Vagina (tissue), 2 donors: ENCODE data around the gene VAMP2.

ENCODE experiments used
- CTCF ChIP-seq, 3 experiments: fragments of 450-650 bp in 2 of 3; fragments of 200-600 bp in 1 of 3; sonication (generic) in 1 of 3; IDR thresholded peaks; one replicate each; pipeline ENCODE4 v1.5.1; 2017 to 2019; ENCODE audit warnings: antibody characterized with exemption in 3 of 3, mild to moderate bottlenecking in 2 of 3, moderate library complexity in 2 of 3
- POLR2A ChIP-seq, 2 donors: fragments of 450-650 bp; IDR thresholded peaks; one replicate each; pipeline ENCODE4 v1.6.1; 2017; ENCODE audit warnings: antibody characterized with exemption in 2 of 2, mild to moderate bottlenecking in 2 of 2, moderate library complexity in 2 of 2

- no peak for TF ChIP-seq CTCF (IDR thresholded peaks at IDR 0.05)
- TF ChIP-seq POLR2A (IDR thresholded peaks at IDR 0.05), result no peak
These were observed 6.8 kb downstream of the VAMP2 start for GRCh38 chr17:8155996-8156245.
